Endothelial cell of umbilical vein (primary cell): Measurements from ENCODE around the gene MAP3K15.

Source experiments
- EZH2 ChIP-seq: IDR thresholded peaks from 2 replicates; pipeline ENCODE4 v1.6.1; 2012; ENCODE audit warnings: borderline replicate concordance, low read depth, mild to moderate bottlenecking, moderate library complexity, low read length, inconsistent platforms; ENCODE audit not compliant: severe bottlenecking
- FOS ChIP-seq: IDR thresholded peaks from 2 replicates; pipeline ENCODE4 v1.6.1; 2011; ENCODE audit warnings: mild to moderate bottlenecking, low read length, moderate library complexity, borderline replicate concordance; ENCODE audit not compliant: insufficient read depth
- GATA2 ChIP-seq: IDR thresholded peaks from 2 replicates; pipeline ENCODE4 v1.7.0; 2011; ENCODE audit warnings: low read depth, mild to moderate bottlenecking, moderate library complexity, mixed read lengths, low read length; ENCODE audit not compliant: insufficient read length, insufficient read depth
- JUN ChIP-seq: IDR thresholded peaks from 2 replicates; pipeline ENCODE4 v1.6.1; 2011; ENCODE audit warnings: borderline replicate concordance, low read depth; ENCODE audit not compliant: insufficient read length, insufficient read depth
- POLR2A ChIP-seq: IDR thresholded peaks from 2 replicates; pipeline ENCODE4 v1.6.1; 2012; ENCODE audit warnings: low read depth, mild to moderate bottlenecking, control low read depth, low read length
- POLR2AphosphoS5 ChIP-seq: IDR thresholded peaks from 2 replicates; pipeline ENCODE4 v1.6.1; 2012; ENCODE audit warnings: low read depth, mild to moderate bottlenecking, control low read depth, low read length, moderate library complexity; ENCODE audit not compliant: insufficient read depth
- TF ChIP-seq, protein P1 (sequence below), 2 donors: IDR thresholded peaks; 1 replicate in 1 of 2; 2 replicates in 1 of 2; pipeline ENCODE4 v1.5.1; 2011; ENCODE audit warnings: low read length in 2 of 2, mild to moderate bottlenecking in 2 of 2, moderate library complexity in 2 of 2, control low read depth in 1 of 2, inconsistent platforms in 1 of 2, low read depth in 1 of 2; ENCODE audit not compliant: insufficient read depth in 1 of 2; ENCODE audit errors: extremely low read depth in 1 of 2
- TF ChIP-seq, protein P2 (sequence below): IDR thresholded peaks from 2 replicates; pipeline ENCODE4 v1.6.1; 2011; ENCODE audit not compliant: insufficient read depth, insufficient read length

- TF ChIP-seq FOS (no peak), POLR2AphosphoS5 (no peak), EZH2 (no peak), JUN (no peak), POLR2A (no peak), GATA2 (no peak)
- TF ChIP-seq, protein P1, sequence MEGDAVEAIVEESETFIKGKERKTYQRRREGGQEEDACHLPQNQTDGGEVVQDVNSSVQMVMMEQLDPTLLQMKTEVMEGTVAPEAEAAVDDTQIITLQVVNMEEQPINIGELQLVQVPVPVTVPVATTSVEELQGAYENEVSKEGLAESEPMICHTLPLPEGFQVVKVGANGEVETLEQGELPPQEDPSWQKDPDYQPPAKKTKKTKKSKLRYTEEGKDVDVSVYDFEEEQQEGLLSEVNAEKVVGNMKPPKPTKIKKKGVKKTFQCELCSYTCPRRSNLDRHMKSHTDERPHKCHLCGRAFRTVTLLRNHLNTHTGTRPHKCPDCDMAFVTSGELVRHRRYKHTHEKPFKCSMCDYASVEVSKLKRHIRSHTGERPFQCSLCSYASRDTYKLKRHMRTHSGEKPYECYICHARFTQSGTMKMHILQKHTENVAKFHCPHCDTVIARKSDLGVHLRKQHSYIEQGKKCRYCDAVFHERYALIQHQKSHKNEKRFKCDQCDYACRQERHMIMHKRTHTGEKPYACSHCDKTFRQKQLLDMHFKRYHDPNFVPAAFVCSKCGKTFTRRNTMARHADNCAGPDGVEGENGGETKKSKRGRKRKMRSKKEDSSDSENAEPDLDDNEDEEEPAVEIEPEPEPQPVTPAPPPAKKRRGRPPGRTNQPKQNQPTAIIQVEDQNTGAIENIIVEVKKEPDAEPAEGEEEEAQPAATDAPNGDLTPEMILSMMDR (IDR thresholded peaks at IDR 0.05; ENCODE audit: extremely low read depth in 1 of 2, insufficient read depth in 1 of 2, low read depth in 1 of 2, low read length in 2 of 2): no peak
- TF ChIP-seq, protein P2, sequence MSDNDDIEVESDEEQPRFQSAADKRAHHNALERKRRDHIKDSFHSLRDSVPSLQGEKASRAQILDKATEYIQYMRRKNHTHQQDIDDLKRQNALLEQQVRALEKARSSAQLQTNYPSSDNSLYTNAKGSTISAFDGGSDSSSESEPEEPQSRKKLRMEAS: no peak
Observed at GRCh38 chrX:19555236-19555635, 39.9 kb upstream of the MAP3K15 start.
